Hematopoietic multipotent progenitor cell (in vitro differentiated cells): Measurements from ENCODE around the gene ZBTB17. TPM values are rescaled to one million over a fixed set of nuclear protein-coding genes. Genes with fewer than 3 reads are reported as not detected.
"Not testable (repeated sequence)": the region's sequence is repeated elsewhere in the genome, so short reads cannot be mapped to it uniquely, and the experiment has no call there.

Experiments
- DNase-seq, 3 donors: peaks; one replicate each; pipeline ENCODE4 v3.0.0-alpha.2; 2011 to 2015; ENCODE audit warnings: low read depth in 2 of 3, low spot score in 2 of 3
- total RNA-seq: library from RNA; depleted of rRNA; stranded (reverse); fragments of >200 nt; gene quantifications from one replicate; pipeline ENCODE4 v1.2.3, GENCODE V29; 2012

The ZBTB17 gene
- total RNA-seq, 1 donor: 97.5 TPM

DNA sequence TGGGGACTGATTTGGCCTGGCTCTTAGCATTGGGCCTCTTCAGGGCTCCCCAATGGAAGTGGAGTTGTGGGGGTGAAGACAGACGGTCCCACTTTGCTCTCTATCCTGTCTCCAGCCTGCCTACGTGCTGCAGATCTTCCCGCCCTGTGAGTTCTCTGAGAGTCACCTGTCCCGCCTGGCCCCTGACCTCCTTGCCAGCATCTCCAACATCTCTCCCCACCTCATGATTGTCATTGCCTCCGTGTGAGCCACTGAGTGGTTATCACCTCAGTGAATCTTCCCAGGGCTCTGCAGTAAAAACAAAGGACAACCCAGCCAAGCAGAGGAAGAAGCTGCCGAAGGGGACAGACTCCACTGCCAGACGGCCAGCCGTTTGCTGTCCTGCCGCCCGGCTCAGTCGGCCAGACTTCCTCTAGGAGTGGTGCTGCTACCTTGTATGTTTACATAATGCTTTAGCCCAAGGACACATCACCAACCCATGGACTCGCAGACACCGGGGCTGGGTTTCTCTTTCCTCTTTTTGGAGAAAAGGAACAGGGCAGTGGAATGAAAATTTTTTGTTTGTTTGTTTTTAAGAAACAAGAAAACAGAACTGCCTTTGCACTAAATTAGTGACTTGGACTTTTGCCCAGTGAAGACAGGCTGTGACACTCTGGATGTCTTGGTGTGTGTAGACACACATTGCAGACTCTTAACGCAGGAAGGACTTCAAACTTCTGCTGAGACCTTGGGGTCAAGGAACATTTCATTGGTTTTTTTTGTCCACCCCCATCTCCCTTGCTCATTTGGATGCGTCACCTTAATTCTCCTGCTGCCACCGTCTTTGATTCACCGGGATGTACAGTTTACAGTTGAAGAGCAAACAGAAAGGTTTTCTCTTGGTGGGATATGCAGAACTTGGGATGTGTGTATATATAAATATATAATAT lies 36.5 kb downstream of the ZBTB17 start:
- DNase-seq: no peak

DNA sequence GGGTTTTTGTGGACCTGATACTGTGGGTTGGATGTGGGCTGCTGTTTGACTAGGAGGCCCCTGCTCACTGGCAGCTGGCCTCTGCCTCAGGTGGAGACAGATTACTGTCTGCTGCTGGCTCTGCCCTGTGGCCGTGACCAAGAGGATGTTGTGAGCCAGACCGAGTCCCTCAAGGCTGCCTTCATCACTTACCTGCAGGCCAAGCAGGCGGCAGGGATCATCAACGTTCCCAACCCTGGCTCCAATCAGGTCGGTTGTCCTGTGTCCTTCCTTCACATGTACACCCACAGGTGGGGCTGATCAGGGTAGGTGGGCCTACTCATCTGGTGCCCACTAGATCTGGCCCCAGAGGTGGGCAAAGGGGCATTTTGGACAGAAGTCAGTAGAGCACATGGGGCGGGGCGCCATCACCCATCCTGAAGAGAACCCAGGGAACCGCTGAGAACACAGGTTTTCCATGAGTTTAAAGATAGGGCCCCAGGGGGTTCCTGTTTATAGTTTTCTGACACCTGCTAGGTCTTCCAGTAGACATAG lies 37.2 kb downstream of the ZBTB17 start:
- DNase-seq: no peak

DNA sequence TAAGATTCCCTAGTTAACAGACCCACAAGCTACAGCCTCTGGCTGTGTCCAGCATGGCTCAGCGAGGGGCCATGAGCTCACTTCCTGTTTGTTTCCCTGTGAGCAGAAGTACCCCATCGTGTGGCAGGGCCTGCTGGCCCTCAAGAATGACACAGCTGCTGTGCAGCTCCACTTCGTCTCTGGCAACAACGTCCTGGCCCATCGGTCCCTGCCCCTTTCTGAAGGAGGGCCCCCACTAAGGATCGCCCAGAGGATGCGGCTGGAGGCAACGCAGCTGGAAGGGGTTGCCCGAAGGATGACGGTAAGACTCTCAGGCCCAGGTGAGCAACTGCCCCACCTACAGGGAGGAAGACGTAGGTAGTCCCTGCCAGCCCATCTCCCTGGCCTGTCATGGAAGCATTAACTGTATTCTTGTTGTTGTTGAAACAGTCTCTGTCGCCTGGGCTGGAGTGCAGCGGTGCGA lies 38.2 kb downstream of the ZBTB17 start:
- DNase-seq: peak in 1 of 3 donors; percentile 24

DNA sequence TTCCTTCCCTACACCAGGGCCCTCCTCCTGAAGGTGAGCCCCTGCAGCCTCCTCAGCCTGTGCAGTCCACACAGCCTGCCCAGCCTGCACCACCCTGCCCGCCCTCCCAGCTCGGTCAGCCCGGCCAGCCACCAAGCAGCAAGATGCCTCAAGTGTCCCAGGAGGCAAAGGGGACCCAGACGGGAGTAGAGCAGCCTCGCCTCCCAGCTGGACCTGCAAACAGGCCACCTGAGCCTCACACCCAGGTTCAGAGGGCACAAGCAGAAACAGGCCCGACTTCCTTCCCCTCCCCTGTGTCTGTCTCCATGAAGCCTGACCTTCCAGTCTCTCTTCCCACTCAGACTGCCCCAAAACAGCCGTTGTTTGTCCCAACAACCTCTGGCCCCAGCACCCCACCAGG lies 38.8 kb downstream of the ZBTB17 start:
- no peak for DNase-seq

DNA sequence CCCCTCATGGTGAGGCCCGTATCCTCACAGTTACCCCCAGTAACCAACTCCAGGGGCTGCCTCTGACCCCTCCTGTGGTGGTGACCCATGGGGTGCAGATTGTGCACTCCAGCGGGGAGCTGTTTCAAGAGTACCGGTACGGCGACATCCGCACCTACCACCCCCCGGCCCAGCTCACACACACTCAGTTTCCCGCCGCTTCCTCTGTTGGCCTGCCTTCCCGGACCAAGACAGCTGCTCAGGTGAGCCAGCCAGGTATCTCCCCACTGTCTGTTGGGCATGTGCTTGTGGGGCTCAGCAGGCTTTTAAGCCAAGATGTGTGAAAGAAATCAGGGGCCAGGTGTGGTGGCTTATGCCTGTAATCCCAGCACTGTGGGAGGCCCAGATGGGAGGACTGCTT lies 39.9 kb downstream of the ZBTB17 start:
- DNase-seq: no peak

DNA sequence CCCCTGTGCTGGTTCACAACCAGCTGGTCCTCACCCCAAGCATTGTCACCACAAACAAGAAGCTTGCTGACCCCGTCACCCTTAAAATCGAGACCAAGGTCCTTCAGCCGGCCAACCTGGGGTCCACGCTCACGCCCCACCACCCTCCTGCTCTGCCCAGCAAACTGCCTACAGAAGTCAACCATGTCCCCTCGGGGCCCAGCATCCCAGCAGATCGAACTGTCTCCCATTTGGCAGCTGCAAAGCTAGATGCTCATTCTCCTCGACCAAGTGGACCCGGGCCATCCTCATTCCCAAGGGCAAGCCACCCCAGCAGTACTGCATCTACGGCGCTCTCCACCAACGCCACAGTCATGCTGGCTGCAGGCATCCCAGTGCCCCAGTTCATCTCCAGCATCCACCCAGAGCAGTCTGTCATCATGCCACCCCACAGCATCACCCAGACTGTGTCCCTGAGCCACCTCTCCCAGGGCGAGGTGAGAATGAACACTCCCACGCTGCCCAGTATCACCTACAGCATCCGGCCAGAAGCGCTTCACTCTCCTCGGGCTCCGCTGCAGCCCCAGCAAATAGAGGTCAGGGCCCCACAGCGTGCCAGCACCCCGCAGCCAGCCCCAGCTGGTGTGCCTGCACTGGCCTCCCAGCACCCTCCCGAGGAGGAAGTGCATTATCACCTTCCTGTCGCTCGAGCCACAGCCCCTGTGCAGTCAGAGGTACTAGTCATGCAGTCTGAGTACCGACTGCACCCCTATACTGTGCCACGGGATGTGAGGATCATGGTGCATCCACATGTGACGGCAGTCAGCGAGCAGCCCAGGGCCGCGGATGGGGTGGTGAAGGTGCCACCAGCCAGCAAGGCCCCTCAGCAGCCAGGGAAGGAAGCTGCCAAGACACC lies 40.6 kb downstream of the ZBTB17 start:
- no peak for DNase-seq

DNA sequence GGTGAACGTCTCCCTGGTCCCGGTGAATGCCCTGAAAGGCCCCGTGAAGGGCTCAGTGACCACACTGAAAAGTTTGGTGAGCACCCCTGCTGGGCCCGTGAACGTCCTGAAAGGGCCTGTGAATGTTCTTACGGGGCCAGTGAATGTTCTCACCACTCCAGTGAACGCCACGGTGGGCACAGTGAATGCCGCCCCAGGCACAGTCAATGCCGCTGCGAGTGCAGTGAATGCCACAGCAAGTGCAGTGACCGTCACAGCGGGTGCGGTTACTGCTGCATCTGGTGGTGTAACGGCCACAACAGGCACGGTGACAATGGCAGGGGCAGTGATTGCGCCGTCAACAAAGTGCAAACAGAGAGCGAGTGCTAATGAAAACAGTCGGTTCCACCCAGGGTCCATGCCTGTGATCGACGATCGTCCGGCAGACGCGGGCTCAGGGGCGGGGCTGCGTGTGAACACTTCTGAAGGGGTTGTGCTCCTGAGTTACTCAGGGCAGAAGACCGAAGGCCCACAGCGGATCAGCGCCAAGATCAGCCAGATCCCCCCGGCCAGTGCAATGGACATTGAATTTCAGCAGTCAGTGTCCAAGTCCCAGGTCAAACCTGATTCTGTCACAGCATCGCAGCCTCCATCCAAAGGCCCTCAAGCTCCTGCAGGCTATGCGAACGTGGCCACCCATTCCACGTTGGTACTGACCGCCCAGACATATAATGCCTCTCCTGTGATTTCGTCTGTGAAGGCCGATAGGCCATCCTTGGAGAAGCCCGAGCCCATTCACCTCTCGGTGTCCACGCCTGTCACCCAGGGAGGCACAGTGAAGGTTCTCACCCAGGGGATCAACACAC lies 41.5 kb downstream of the ZBTB17 start:
- DNase-seq: no peak

DNA sequence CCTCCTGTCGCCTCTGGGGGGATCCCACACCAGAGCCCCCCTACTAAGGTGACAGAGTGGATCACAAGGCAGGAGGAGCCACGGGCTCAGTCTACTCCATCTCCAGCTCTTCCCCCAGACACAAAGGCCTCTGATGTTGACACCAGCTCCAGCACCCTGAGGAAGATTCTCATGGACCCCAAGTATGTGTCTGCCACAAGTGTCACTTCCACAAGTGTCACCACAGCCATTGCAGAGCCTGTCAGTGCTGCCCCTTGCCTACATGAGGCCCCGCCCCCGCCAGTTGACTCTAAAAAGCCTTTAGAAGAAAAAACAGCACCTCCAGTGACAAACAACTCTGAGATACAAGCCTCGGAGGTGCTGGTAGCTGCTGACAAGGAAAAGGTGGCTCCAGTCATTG lies 42.2 kb downstream of the ZBTB17 start:
- no peak for DNase-seq

DNA sequence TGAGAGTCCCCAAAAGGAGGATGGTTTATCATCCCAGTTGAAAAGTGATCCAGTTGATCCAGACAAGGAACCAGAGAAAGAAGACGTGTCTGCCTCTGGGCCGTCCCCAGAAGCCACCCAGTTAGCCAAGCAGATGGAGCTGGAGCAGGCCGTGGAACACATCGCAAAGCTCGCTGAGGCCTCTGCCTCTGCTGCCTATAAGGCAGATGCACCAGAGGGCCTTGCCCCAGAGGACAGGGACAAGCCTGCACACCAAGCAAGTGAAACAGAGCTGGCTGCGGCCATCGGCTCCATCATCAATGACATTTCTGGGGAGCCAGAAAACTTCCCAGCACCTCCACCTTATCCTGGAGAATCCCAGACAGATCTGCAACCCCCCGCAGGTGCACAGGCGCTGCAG lies 43.3 kb downstream of the ZBTB17 start:
- DNase-seq: no peak

DNA sequence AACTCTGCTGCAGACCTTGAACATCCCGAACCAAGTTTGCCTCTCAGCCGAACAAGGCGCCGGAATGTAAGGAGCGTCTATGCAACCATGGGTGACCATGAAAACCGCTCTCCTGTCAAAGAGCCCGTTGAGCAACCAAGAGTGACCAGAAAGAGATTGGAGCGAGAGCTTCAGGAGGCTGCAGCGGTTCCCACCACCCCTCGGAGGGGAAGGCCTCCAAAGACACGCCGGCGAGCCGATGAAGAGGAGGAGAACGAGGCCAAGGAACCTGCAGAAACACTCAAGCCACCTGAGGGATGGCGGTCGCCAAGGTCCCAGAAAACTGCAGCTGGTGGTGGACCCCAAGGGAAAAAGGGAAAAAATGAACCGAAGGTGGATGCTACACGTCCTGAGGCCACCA lies 44.0 kb downstream of the ZBTB17 start:
- no peak for DNase-seq

DNA sequence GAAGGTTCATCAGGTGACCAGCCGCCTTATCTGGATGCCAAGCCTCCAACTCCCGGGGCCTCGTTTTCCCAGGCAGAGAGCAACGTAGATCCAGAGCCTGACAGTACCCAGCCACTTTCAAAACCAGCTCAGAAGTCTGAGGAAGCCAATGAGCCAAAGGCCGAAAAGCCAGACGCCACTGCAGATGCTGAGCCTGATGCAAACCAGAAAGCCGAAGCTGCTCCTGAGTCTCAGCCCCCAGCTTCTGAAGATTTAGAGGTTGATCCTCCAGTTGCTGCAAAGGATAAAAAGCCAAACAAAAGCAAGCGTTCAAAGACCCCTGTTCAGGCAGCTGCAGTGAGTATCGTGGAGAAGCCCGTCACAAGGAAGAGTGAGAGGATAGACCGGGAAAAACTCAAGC lies 44.5 kb downstream of the ZBTB17 start:
- DNase-seq: no peak

DNA sequence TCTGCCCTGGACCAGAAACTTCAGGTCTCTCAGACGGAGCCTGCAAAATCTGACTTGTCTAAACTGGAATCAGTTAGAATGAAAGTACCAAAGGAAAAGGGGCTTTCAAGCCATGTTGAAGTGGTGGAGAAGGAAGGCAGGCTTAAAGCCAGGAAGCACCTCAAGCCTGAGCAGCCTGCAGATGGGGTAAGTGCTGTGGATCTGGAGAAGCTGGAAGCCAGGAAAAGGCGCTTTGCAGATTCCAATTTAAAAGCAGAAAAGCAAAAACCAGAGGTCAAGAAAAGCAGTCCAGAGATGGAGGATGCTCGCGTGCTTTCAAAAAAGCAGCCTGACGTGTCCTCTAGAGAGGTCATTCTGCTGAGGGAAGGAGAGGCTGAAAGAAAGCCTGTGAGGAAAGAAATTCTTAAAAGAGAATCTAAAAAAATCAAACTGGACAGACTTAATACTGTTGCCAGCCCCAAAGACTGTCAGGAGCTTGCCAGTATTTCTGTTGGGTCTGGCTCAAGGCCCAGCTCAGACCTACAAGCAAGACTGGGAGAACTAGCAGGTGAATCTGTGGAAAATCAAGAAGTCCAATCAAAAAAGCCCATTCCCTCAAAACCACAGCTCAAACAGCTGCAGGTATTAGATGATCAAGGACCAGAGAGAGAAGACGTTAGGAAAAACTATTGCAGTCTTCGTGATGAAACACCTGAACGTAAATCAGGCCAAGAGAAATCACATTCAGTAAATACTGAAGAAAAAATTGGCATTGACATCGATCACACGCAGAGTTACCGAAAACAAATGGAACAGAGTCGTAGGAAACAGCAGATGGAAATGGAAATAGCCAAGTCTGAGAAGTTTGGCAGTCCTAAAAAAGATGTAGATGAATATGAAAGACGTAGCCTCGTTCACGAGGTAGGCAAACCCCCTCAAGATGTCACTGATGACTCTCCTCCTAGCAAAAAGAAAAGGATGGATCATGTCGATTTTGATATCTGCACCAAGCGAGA lies 46.6 kb downstream of the ZBTB17 start:
- no peak for DNase-seq

DNA sequence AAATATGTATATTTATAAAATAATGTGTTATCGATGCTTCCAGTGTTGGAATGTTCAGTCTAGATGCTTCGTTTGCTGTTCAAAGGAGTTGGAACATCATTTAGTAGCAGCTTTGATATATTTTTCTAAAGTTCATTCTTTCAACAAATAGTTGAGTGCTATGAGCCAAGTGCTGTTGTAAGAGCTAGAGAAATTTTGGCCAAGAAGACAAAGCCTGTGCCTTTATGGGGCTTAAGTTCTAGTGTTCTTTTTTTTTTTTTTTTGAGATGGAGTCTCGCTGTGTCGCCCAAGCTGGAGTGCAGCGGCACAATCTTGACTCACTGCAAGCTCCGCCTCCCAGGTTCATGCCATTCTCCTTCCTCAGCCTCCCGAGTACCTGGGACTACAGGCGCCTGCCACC lies 49.5 kb downstream of the ZBTB17 start:
- DNase-seq: not testable (repeated sequence)

DNA sequence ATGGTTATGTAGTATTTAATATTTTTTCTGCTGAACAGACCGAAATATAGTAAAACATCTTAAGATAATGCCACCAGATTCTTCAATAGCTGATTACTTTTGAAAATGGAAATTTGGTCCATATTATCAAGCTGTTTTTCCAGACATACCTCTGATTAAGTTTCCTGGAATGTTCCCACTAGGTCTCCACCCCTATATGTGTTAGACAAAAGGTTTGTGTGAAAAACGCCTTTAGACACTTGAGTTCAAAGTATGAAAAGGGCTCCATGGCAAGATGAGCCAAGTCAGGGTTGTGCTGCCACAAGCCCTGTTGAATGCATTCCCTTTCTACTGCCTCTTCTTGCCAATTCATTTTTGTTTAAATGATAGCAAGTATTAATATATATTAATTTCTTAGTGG lies 52.7 kb downstream of the ZBTB17 start:
- DNase-seq: no peak

DNA sequence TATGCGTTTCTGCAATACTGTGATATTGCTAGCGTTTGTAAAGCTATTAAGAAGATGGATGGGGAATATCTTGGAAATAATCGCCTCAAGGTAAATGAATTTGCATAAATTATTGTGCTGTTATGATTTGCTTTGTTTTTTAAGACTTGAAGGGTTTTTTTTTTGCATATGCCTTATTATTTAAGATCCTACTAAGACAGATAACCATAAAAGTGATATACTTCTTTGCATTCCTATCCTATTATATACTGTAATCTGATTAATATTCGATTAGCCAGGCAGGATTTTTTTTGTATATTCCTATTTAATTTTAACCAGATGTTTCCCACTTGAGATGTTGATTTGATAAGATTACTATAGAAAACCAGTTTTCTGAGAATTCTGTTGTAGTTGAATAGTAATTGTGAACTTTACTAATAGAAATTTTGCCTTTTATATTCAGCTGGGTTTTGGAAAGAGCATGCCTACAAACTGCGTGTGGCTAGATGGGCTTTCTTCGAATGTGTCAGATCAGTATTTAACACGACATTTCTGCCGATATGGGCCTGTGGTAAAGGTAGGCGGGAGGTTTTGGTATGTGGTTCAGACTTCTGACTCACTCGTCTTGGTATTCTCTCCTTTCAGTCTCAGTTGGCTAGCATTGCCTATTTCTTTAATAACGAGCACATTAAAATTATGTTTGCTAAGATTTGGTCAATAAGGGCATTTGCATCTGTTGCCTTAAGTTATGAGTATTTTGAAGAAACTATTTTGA lies 56.8 kb downstream of the ZBTB17 start:
- no peak for DNase-seq

DNA sequence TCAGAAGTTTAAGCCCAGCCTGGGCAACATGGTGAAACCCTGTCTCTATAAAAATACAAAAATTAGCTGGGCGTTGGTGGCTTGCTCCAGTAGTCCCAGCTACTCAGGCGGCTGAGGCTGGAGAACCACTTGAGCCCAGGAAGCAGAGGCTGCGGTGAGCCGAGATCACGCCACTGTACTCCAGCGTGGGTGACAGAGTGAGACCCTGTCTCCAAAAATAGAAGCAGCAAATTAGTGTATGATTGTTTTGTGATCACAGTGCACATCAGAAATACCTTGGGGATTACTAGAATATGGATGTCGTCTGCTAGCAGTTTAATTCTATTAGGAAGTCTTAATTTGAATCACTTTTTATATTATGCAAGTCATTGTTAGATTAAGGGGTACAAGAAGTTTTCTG lies 59.0 kb downstream of the ZBTB17 start:
- DNase-seq: no peak

DNA sequence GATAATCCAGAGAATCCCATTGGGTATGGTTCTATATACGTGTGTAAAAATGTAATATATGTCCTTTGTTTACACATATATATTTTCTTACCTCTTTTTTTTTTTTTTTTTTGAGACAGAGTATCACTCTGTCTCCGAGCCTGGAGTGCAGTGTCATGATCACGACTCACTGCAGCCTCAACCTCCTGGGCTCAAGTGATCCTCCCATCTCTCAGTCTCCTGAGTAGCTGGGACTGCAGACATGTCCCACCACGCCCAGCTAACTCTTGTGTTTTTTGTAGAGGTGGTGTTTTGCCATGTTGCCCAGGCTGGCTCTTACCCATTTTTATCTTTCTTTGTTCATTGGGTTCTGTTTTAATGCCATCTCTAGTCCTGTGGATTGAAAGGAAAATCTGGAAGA lies 59.5 kb downstream of the ZBTB17 start:
- DNase-seq: no peak

DNA sequence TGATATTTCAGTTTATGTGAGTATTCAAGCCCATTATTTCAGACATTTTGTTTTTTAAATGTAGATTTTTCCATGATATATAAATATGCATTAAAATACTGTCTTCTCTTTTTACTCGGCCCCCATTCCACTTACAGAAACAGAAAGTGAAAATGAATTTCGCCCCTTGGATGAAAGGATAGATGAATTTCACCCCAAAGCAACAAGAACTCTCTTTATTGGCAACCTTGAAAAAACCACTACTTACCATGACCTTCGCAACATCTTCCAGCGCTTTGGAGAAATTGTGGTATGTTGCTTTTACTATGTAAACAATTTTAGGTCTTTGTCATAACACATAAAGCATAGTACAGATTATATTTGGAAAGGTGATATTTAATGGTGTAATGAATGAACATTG lies 59.9 kb downstream of the ZBTB17 start:
- peak in 2 of 3 donors; percentile 37 to 64 for DNase-seq
